ENCODE results near the gene RBBP8NL.

RBBP8NL gene

GRCh38 chr20:62394248-62395245 lies 32.8 kb downstream of the RBBP8NL start:
- no peak overlapping the region for H2AFZ ChIP-seq (ENCODE audit: low read length)
- H3K27me3 ChIP-seq (ENCODE audit: insufficient read depth, low read length, poor library complexity, severe bottlenecking), result no peaks in the 10 kb centered on the region
- peaks cover 12% of the 10 kb centered on the region; the same call in 1 of the 2 replicates for H3K36me3 ChIP-seq (ENCODE audit: insufficient read depth, low read length)
- no peaks in the 10 kb centered on the region for H3K9me2 ChIP-seq (replicated peaks; ENCODE audit: low read depth, low read length)
- no peaks in the 10 kb centered on the region; the same call in 1 of the 2 replicates for H3F3A ChIP-seq (ENCODE audit: low read depth)
- no peak for TF ChIP-seq EZH2phosphoT487 (IDR thresholded peaks at IDR 0.05; ENCODE audit: borderline replicate concordance)
- no peak for TF ChIP-seq CTCF (conservative IDR thresholded peaks at IDR 0.05; ENCODE audit: low read length)
- H4K20me1 ChIP-seq (ENCODE audit: insufficient read depth, low read length, poor library complexity, severe bottlenecking), result peaks cover 7% of the 10 kb centered on the region
- H3K9ac ChIP-seq (ENCODE audit: low read depth, low read length, poor library complexity, severe bottlenecking), result no peak overlapping the region
- no peak overlapping the region for H3K4me3 ChIP-seq (ENCODE audit: low read length, poor library complexity, severe bottlenecking)
- H3K79me2 ChIP-seq (ENCODE audit: insufficient read depth, low read length), result peaks cover 12% of the 10 kb centered on the region; the same call in 1 of the 2 replicates
- no peak overlapping the region for H3K4me2 ChIP-seq (ENCODE audit: low read depth, low read length, poor library complexity, severe bottlenecking)
- no peaks in the 10 kb centered on the region for H3K4me1 ChIP-seq (ENCODE audit: insufficient read depth, low read length, poor library complexity, severe bottlenecking)
- H3K9me3 ChIP-seq (ENCODE audit: insufficient read depth, low read depth, low read length), result no peaks in the 10 kb centered on the region

GRCh38 chr20:62393830-62394229 lies 33.5 kb downstream of the RBBP8NL start:
- Histone ChIP-seq H3K4me3 (ENCODE audit: low read length, poor library complexity, severe bottlenecking) (no peak overlapping the region), H4K20me1 (ENCODE audit: insufficient read depth, low read length, poor library complexity, severe bottlenecking) (peaks cover 14% of the 10 kb centered on the region), H3K9ac (ENCODE audit: low read depth, low read length, poor library complexity, severe bottlenecking) (no peak overlapping the region), H3K27me3 (ENCODE audit: insufficient read depth, low read length, poor library complexity, severe bottlenecking) (no peaks in the 10 kb centered on the region), H3K4me1 (ENCODE audit: insufficient read depth, low read length, poor library complexity, severe bottlenecking) (peaks cover 4% of the 10 kb centered on the region), H3K9me3 (ENCODE audit: insufficient read depth, low read depth, low read length) (no peaks in the 10 kb centered on the region), H2AFZ (ENCODE audit: low read length) (no peak overlapping the region), H3F3A (ENCODE audit: low read depth) (no peaks in the 10 kb centered on the region; the same call in 1 of the 2 replicates), H3K36me3 (ENCODE audit: insufficient read depth, low read length) (peaks cover 20% of the 10 kb centered on the region; the same call in 1 of the 2 replicates), H3K79me2 (ENCODE audit: insufficient read depth, low read length) (peaks cover 19% of the 10 kb centered on the region), H3K4me2 (ENCODE audit: low read depth, low read length, poor library complexity, severe bottlenecking) (no peak overlapping the region), H3K9me2 (replicated peaks; ENCODE audit: low read depth, low read length) (no peaks in the 10 kb centered on the region)
- TF ChIP-seq EZH2phosphoT487 (IDR thresholded peaks at IDR 0.05; ENCODE audit: borderline replicate concordance) (no peak), CTCF (conservative IDR thresholded peaks at IDR 0.05; ENCODE audit: low read length) (no peak)

GRCh38 chr20:62393335-62393665 lies 34.0 kb downstream of the RBBP8NL start:
- Histone ChIP-seq H3K9me2 (replicated peaks; ENCODE audit: low read depth, low read length) (no peaks in the 10 kb centered on the region), H3K4me1 (ENCODE audit: insufficient read depth, low read length, poor library complexity, severe bottlenecking) (peaks cover 9% of the 10 kb centered on the region), H3K27me3 (ENCODE audit: insufficient read depth, low read length, poor library complexity, severe bottlenecking) (no peaks in the 10 kb centered on the region), H3K36me3 (ENCODE audit: insufficient read depth, low read length) (peaks cover 24% of the 10 kb centered on the region; the same call in 1 of the 2 replicates), H3F3A (ENCODE audit: low read depth) (no peaks in the 10 kb centered on the region; the same call in 1 of the 2 replicates), H4K20me1 (ENCODE audit: insufficient read depth, low read length, poor library complexity, severe bottlenecking) (peaks cover 19% of the 10 kb centered on the region), H3K9ac (ENCODE audit: low read depth, low read length, poor library complexity, severe bottlenecking) (no peak overlapping the region), H3K4me3 (ENCODE audit: low read length, poor library complexity, severe bottlenecking) (no peak overlapping the region), H3K4me2 (ENCODE audit: low read depth, low read length, poor library complexity, severe bottlenecking) (no peak overlapping the region), H3K9me3 (ENCODE audit: insufficient read depth, low read depth, low read length) (no peaks in the 10 kb centered on the region), H2AFZ (ENCODE audit: low read length) (no peak overlapping the region), H3K79me2 (ENCODE audit: insufficient read depth, low read length) (peaks cover 25% of the 10 kb centered on the region)
- TF ChIP-seq CTCF (conservative IDR thresholded peaks at IDR 0.05; ENCODE audit: low read length) (no peak), EZH2phosphoT487 (IDR thresholded peaks at IDR 0.05; ENCODE audit: borderline replicate concordance) (no peak)
